ENCODE data around the gene INTS4. TPM values are rescaled to one million over a fixed set of nuclear protein-coding genes. Genes with fewer than 3 reads are reported as not detected.

INTS4 gene
- total RNA-seq, 1 experiment from 2014 or later = 86.7 TPM

- no peak overlapping the region for H3K27ac Mint-ChIP-seq (ENCODE audit: unreplicated experiment)
- H3K27me3 Mint-ChIP-seq (ENCODE audit: insufficient read depth, unreplicated experiment) = no peaks in the 10 kb centered on the region
- no peaks in the 10 kb centered on the region for H3K4me1 ChIP-seq
Measured at GRCh38 chr11:78038697-78039313, 44.3 kb upstream of the INTS4 start.

GRCh38 chr11:78037825-78038620 is 43.6 kb upstream of the INTS4 start:
- Mint-ChIP-seq H3K9me3 (ENCODE audit: unreplicated experiment) (no peaks in the 10 kb centered on the region), H3K36me3 (ENCODE audit: insufficient read depth, unreplicated experiment) (no peaks in the 10 kb centered on the region), H3K4me3 (ENCODE audit: unreplicated experiment) (no peak overlapping the region), H3K27ac (ENCODE audit: unreplicated experiment) (no peak overlapping the region), H3K27me3 (ENCODE audit: insufficient read depth, unreplicated experiment) (no peaks in the 10 kb centered on the region), H3K4me1 (ENCODE audit: low read depth, unreplicated experiment) (peaks cover 15% of the 10 kb centered on the region)
- Histone ChIP-seq H3K9me3 (no peaks in the 10 kb centered on the region), H3K27me3 (replicated peaks; ENCODE audit: control insufficient read depth, insufficient read depth, low read length) (no peaks in the 10 kb centered on the region), H3K4me1 (no peaks in the 10 kb centered on the region), H3K36me3 (ENCODE audit: control insufficient read depth, insufficient read depth, low read length) (no peaks in the 10 kb centered on the region), H3K4me3 (ENCODE audit: low read depth, low read length) (no peak overlapping the region)
- ChIA-PET POLR2A (interaction anchor here (1.0 kb wide), 1 partner anchor 43 kb away, joined by 3 read pairs; no protein-coding TSS in a partner anchor), CTCF (interaction anchor here (0.7 kb wide), 1 partner anchor 28 kb away, joined by 5 read pairs; no protein-coding TSS in a partner anchor)
- no peak for TF ChIP-seq CTCF (IDR thresholded peaks at IDR 0.05; ENCODE audit: insufficient read depth in 1 of 2, low read depth in 1 of 2, low read length in 1 of 2, severe bottlenecking in 1 of 2, unreplicated experiment in 1 of 2)
- DNase-seq = no peak
- no TSS peak for BruUV-seq (replicated peaks)
- intact Hi-C loops (cut with micrococcal nuclease; ENCODE audit: unreplicated experiment) = no loop called here

More at GRCh38 chr11:78038697-78039313, 44.3 kb upstream of the INTS4 start:
- no TSS peak for BruUV-seq (replicated peaks)
- no peaks in the 10 kb centered on the region for H3K36me3 ChIP-seq (ENCODE audit: control insufficient read depth, insufficient read depth, low read length)
- no peak for DNase-seq
- ChIA-PET CTCF (no interaction called here), POLR2A (no interaction called here)
- no peaks in the 10 kb centered on the region for H3K27me3 ChIP-seq (replicated peaks; ENCODE audit: control insufficient read depth, insufficient read depth, low read length)
- H3K4me3 ChIP-seq (ENCODE audit: low read depth, low read length) = no peak overlapping the region
- peaks cover 15% of the 10 kb centered on the region for H3K4me1 Mint-ChIP-seq (ENCODE audit: low read depth, unreplicated experiment)
- no peak for TF ChIP-seq CTCF (IDR thresholded peaks at IDR 0.05; ENCODE audit: insufficient read depth in 1 of 2, low read depth in 1 of 2, low read length in 1 of 2, severe bottlenecking in 1 of 2, unreplicated experiment in 1 of 2)
- no peak overlapping the region for H3K4me3 Mint-ChIP-seq (ENCODE audit: unreplicated experiment)
- H3K36me3 Mint-ChIP-seq (ENCODE audit: insufficient read depth, unreplicated experiment) = no peaks in the 10 kb centered on the region
- no peaks in the 10 kb centered on the region for H3K9me3 Mint-ChIP-seq (ENCODE audit: unreplicated experiment)
- H3K9me3 ChIP-seq = no peaks in the 10 kb centered on the region
- intact Hi-C loops (cut with micrococcal nuclease; ENCODE audit: unreplicated experiment) = no loop called here

- Histone ChIP-seq H3K4me3 (ENCODE audit: low read depth, low read length) (no peak overlapping the region), H3K27me3 (replicated peaks; ENCODE audit: control insufficient read depth, insufficient read depth, low read length) (no peaks in the 10 kb centered on the region), H3K4me1 (no peaks in the 10 kb centered on the region), H3K9me3 (no peaks in the 10 kb centered on the region), H3K36me3 (ENCODE audit: control insufficient read depth, insufficient read depth, low read length) (no peaks in the 10 kb centered on the region)
- H3K4me3 Mint-ChIP-seq (ENCODE audit: unreplicated experiment) = no peak overlapping the region
- no peaks in the 10 kb centered on the region for H3K36me3 Mint-ChIP-seq (ENCODE audit: insufficient read depth, unreplicated experiment)
- intact Hi-C loops (cut with micrococcal nuclease; ENCODE audit: unreplicated experiment) = no loop called here
- ChIA-PET POLR2A (interaction anchor here (1.0 kb wide), 1 partner anchor 42 kb away, joined by 3 read pairs; no protein-coding TSS in a partner anchor), CTCF (interaction anchor here (0.7 kb wide), 1 partner anchor 27 kb away, joined by 5 read pairs; no protein-coding TSS in a partner anchor)
- no peak for TF ChIP-seq CTCF (IDR thresholded peaks at IDR 0.05; ENCODE audit: insufficient read depth in 1 of 2, low read depth in 1 of 2, low read length in 1 of 2, severe bottlenecking in 1 of 2, unreplicated experiment in 1 of 2)
- H3K9me3 Mint-ChIP-seq (ENCODE audit: unreplicated experiment) = no peaks in the 10 kb centered on the region
- H3K27me3 Mint-ChIP-seq (ENCODE audit: insufficient read depth, unreplicated experiment) = no peaks in the 10 kb centered on the region
- H3K27ac Mint-ChIP-seq (ENCODE audit: unreplicated experiment) = no peak overlapping the region
- H3K4me1 Mint-ChIP-seq (ENCODE audit: low read depth, unreplicated experiment) = peaks cover 15% of the 10 kb centered on the region
- no TSS peak for BruUV-seq (replicated peaks)
- DNase-seq = peak; percentile 30 to 63
Measured at GRCh38 chr11:78037056-78037455, 42.6 kb upstream of the INTS4 start.
